K562 (cell line): ENCODE data around the gene IPO9. TPM values are rescaled to one million over a fixed set of nuclear protein-coding genes. Genes with fewer than 3 reads are reported as not detected.

Experiments used
- ATAC-seq: fragments of 200-7000 bp; cut with Tn5 transposase; 3 replicates; pipeline ENCODE4 v1.9.1; 2020; ENCODE audit warnings: moderate library complexity
- BruUV-seq: library from RNA; stranded (reverse); fragments of 400-500 nt; replicated peaks from 2 replicates; lab custom pipeline; 2021; lab: Mats Ljungman, UMichigan
- CTCF ChIA-PET: fragments of 300-600 bp; formaldehyde crosslinking; extraction: SDS; loops from one replicate; lab custom pipeline; 2021; ENCODE audit warnings: low intra/inter-chr PET ratio; lab: Yijun Ruan, JAX
- POLR2A ChIA-PET: fragments of 300-600, 350-650 bp; sonication (Branson Sonifier 250); formaldehyde crosslinking; extraction: SDS; loops from one replicate; lab custom pipeline; 2021; ENCODE audit warnings: antibody characterized with exemption, inconsistent platforms; lab: Yijun Ruan, JAX
- DNase-seq, 4 experiments: peaks; one replicate each; pipeline versions ENCODE4 v3.0.0 to v3.0.0-alpha.2; 2011 to 2018; ENCODE audit warnings: low spot score in 3 of 4, mixed read lengths in 3 of 4; ENCODE audit errors: extremely low read depth in 1 of 4
- FAIRE-seq: peaks from 2 replicates; lab custom pipeline; 2011; peaks lifted over from hg19 to GRCh38; lab: Jason Lieb, UNC
- H2AFZ ChIP-seq: 2 replicates; pipeline ENCODE4 v1.6.0; 2011; ENCODE audit warnings: low read depth, low read length, control low read depth, inconsistent platforms
- H3K27ac ChIP-seq: fragments of 200-600 bp; 3 replicates; pipeline ENCODE4 v1.8.0; 2011; ENCODE audit warnings: low read depth, mild to moderate bottlenecking, control low read depth, inconsistent platforms, low read length, moderate library complexity, mixed read lengths; ENCODE audit errors: extremely low read depth
- H3K27me3 ChIP-seq, 2 experiments: fragments of 300-600 bp in 1 of 2; 2 replicates in 1 of 2; 3 replicates in 1 of 2; pipeline versions ENCODE4 v1.6.0 to v1.8.0; 2011; ENCODE audit warnings: inconsistent platforms in 2 of 2, low read length in 2 of 2, mild to moderate bottlenecking in 1 of 2, mixed read lengths in 1 of 2, moderate library complexity in 1 of 2; ENCODE audit not compliant: control insufficient read depth in 2 of 2, insufficient read depth in 2 of 2
- H3K36me3 ChIP-seq: fragments of 300-600 bp; 3 replicates; pipeline ENCODE4 v1.8.0; 2011; ENCODE audit warnings: mild to moderate bottlenecking, low read length, inconsistent platforms; ENCODE audit not compliant: control insufficient read depth, insufficient read depth
- H3K4me1 ChIP-seq, 2 experiments: fragments of 200-600 bp in 1 of 2; replicated peaks in 1 of 2; 2 replicates in 1 of 2; 3 replicates in 1 of 2; pipeline versions ENCODE4 v1.5.1 to v1.8.0; 2011; ENCODE audit warnings: inconsistent platforms in 2 of 2, low read length in 2 of 2, mild to moderate bottlenecking in 1 of 2, mixed read lengths in 1 of 2, moderate library complexity in 1 of 2; ENCODE audit not compliant: control insufficient read depth in 2 of 2, insufficient read depth in 2 of 2
- H3K4me2 ChIP-seq: 2 replicates; pipeline ENCODE4 v1.6.1; 2011; ENCODE audit warnings: low read length, control low read depth, inconsistent platforms, mixed read lengths; ENCODE audit not compliant: insufficient read depth
- H3K4me3 ChIP-seq: fragments of 200-600 bp; sonication (generic), shearing (Covaris generic); 2 replicates; pipeline ENCODE4 v1.5.1; 2016; ENCODE audit warnings: control low read depth, inconsistent platforms
- H3K79me2 ChIP-seq: fragments of 200-600 bp; 3 replicates; pipeline ENCODE4 v1.8.0; 2011; ENCODE audit warnings: low read length, inconsistent platforms; ENCODE audit not compliant: control insufficient read depth, insufficient read depth
- H3K9ac ChIP-seq, 2 experiments: 2 replicates each; pipeline versions ENCODE4 v1.6.0 to v1.6.1; 2011; ENCODE audit warnings: low read depth in 2 of 2, low read length in 2 of 2, control low read depth in 1 of 2, inconsistent platforms in 1 of 2, mild to moderate bottlenecking in 1 of 2, mixed read lengths in 1 of 2; ENCODE audit not compliant: insufficient read depth in 1 of 2
- H3K9me1 ChIP-seq: one replicate; pipeline ENCODE4 v1.6.0; 2011; ENCODE audit warnings: inconsistent platforms, mild to moderate bottlenecking, low read length, moderate library complexity; ENCODE audit not compliant: control insufficient read depth, insufficient read depth
- H3K9me3 ChIP-seq: replicated peaks from 2 replicates; pipeline ENCODE4 v1.5.1; 2011; ENCODE audit warnings: low read depth, low read length, inconsistent platforms; ENCODE audit not compliant: control insufficient read depth, insufficient read depth
- H4K20me1 ChIP-seq: replicated peaks from 2 replicates; pipeline ENCODE4 v1.6.1; 2011; ENCODE audit warnings: low read length, inconsistent platforms, mixed read lengths; ENCODE audit not compliant: control insufficient read depth, insufficient read depth
- ARID1B ChIP-seq: fragments of 450-650 bp; IDR thresholded peaks from 2 replicates; pipeline ENCODE4 v1.6.1; 2016; ENCODE audit warnings: antibody characterized with exemption, mild to moderate bottlenecking, inconsistent platforms
- NCOA1 ChIP-seq: fragments of 450-650 bp; IDR thresholded peaks from 2 replicates; pipeline ENCODE4 v1.6.1; 2016; ENCODE audit warnings: low read depth
- NR0B1 ChIP-seq: fragments of 450-650 bp; IDR thresholded peaks from one replicate; pipeline ENCODE4 v1.6.1; 2018; ENCODE audit warnings: mild to moderate bottlenecking, moderate library complexity; ENCODE audit not compliant: partially characterized antibody
- RNF219 ChIP-seq: fragments of 250-450 bp; sonication (Bioruptor Pico); IDR thresholded peaks from 2 replicates; pipeline ENCODE4 v1.5.0; 2022; ENCODE audit warnings: mild to moderate bottlenecking
- SMARCA5 ChIP-seq: fragments of 450-650 bp; IDR thresholded peaks from 2 replicates; pipeline ENCODE4 v1.6.1; 2016
- SNIP1 ChIP-seq: fragments of 450-650 bp; IDR thresholded peaks from 2 replicates; pipeline ENCODE4 v1.7.1; 2017; ENCODE audit warnings: low read depth, mild to moderate bottlenecking
- SNRNP70 ChIP-seq: fragments of 200-400 bp; formaldehyde crosslinking; optimal IDR thresholded peaks from 2 replicates; pipeline ENCODE3; 2017; ENCODE audit warnings: low read depth, low read length
- THAP12 ChIP-seq: fragments of 250-450 bp; sonication (Bioruptor Pico); IDR thresholded peaks from 2 replicates; pipeline ENCODE4 v1.9.0; 2021; ENCODE audit warnings: mild to moderate bottlenecking, inconsistent platforms
- WGBS: fragments of 100-300 bp; shearing (Covaris generic); methylation state at CpG from one replicate; pipeline ENCODE4 v1.1.6; 2016; ENCODE audit warnings: low coverage, mixed read lengths; ENCODE audit not compliant: insufficient coverage; ENCODE audit errors: missing lambda C conversion rate; 5-methylcytosine and 5-hydroxymethylcytosine counted together
- in situ Hi-C: fragments of 300-500 bp; cut with MboI; formaldehyde crosslinking; loops from 4 replicates; pipeline ENCODE4 v1.15.0; 2018; ENCODE audit warnings: inconsistent platforms, mixed read lengths
- intact Hi-C: fragments of 100-400 bp; cut with micrococcal nuclease; formaldehyde crosslinking; loops from 2 replicates; pipeline ENCODE4 v1.14.2; 2022
- polyA plus RNA-seq, 8 experiments: library from polyadenylated mRNA; depleted of rRNA in 4 of 8; stranded (reverse) in 5 of 8; unstranded in 3 of 8; fragments of >200 nt; fragmentation: Nextera tagmentation in 2 of 8; fragmentation: Illumina TruSeq in 1 of 8; extraction: Ambion mirVana in 2 of 8; extraction: Trizol in 1 of 8; gene quantifications; 2 replicates each; pipeline versions ENCODE4 v1.2.1 to v1.2.3, GENCODE V29; 2011 to 2014; ENCODE audit warnings: inconsistent platforms in 1 of 8, missing spikeins in 1 of 8
- total RNA-seq, 7 experiments: library from RNA; depleted of rRNA in 6 of 7; stranded (reverse); fragments of >200 nt in 6 of 7; fragmentation: Illumina TruSeq in 2 of 7; extraction: Trizol in 2 of 7; gene quantifications; 2 replicates each; pipeline versions ENCODE4 v1.2.1 to v1.2.3, GENCODE V29; 2011 to 2021; ENCODE audit warnings: low replicate concordance in 1 of 7

IPO9 gene
- total and polyA plus RNA-seq, 9 of the 15 experiments (the other 6 are each of a cell fraction or from before 2014, with no cell fraction given) = 27.9 to 78.6 (median 43.9) TPM

GRCh38 chr1:201820413-201820812 is 8.5 kb upstream of the IPO9 start:
- H3K4me1 ChIP-seq = no peaks in the 10 kb centered on the region
- no peaks in the 10 kb centered on the region for H3K9me3 ChIP-seq
- 84% methylated on average over 2 of the region's 2 CpGs for WGBS
- no peaks in the 10 kb centered on the region for H3K79me2 ChIP-seq
- intact Hi-C loops (no loop called here), in situ Hi-C loops (no loop called here)
- no peak overlapping the region for H3K9ac ChIP-seq
- H3K27me3 ChIP-seq = no peaks in the 10 kb centered on the region
- ChIA-PET CTCF (no interaction called here), POLR2A (interaction anchor here (0.6 to 2.6 kb wide), 3 partner anchors 8 to 261 kb away, joined by 3 to 16 read pairs (median 4); partner anchors contain the start of gene IPO9)
- no peaks in the 10 kb centered on the region for H3K9me1 ChIP-seq
- DNase-seq (no peak), ATAC-seq (no peak), FAIRE-seq (no peak)
- no peak overlapping the region for H2AFZ ChIP-seq
- H3K4me2 ChIP-seq = no peak overlapping the region
- no peaks in the 10 kb centered on the region for H4K20me1 ChIP-seq
- H3K36me3 ChIP-seq = peaks cover 9% of the 10 kb centered on the region; the same call in 1 of the 3 replicates
- H3K4me3 ChIP-seq = no peak overlapping the region
- BruUV-seq = no TSS peak
- no peak overlapping the region for H3K27ac ChIP-seq
- TF ChIP-seq NR0B1 (no peak), SMARCA5 (no peak), SNIP1 (no peak), THAP12 (no peak), SNRNP70 (no peak), NCOA1 (no peak), RNF219 (CRISPR knock-in tag) (no peak), ARID1B (no peak)
